GM18505 (cell line): ENCODE measurements around the gene ANKS3.
A peak's percentile ranks its signal among the peaks of the same experiment; 100 is the strongest.

Experiments
- ATAC-seq: cut with Tn5 transposase; IDR thresholded peaks from one replicate; pipeline ENCODE4 v1.9.1; 2021; ENCODE audit not compliant: unreplicated experiment
- POLR2A ChIP-seq: IDR thresholded peaks from 4 replicates; pipeline ENCODE4 v1.6.1; 2011; ENCODE audit warnings: borderline replicate concordance; ENCODE audit not compliant: insufficient read depth, insufficient read length; ENCODE audit errors: extremely low read depth

ANKS3 gene

DNA sequence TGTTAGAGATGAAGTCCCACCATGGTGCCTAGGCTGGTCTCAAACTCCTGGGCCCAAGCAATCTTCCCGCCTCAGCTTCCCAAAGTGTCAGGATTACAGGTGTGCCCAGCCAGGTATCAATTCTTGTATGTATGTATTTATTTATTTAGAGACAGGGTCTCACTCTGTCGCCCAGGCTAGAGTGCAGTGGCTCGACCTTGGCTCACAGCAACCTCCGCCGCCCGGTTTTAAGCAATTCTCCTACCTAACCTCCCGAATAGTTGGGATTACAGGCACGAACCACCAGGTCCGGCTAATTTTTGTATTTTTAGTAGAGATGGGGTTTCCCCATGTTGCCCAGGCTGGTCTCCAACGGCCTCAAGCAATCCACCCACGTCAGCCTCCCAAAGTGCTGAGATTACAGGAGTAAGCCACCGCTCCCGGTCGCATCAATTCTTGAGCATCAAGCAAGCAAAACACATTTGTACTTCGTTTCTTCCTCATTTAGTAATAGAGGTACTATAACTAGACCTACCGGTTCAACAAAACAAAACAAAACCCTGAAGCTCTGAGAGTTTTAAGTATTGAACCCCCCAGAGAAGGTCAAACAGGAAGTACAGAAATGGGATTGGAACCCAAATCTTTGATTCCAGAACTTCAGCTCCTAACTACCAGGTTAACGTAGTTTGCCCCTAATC lies 33.9 kb upstream of the ANKS3 start:
- peak; percentile 4 for ATAC-seq
- TF ChIP-seq POLR2A, result no peak

GRCh38 chr16:4766875-4767628 lies 33.0 kb upstream of the ANKS3 start, which contains the start of gene ZNF500:
TSS of gene ZNF500 (minus strand) at chr16:4767162. CDS start at chr16:4765978, 1,184 bp downstream.
- peak; percentile 85 for ATAC-seq
- peak; percentile 75 for TF ChIP-seq POLR2A

DNA sequence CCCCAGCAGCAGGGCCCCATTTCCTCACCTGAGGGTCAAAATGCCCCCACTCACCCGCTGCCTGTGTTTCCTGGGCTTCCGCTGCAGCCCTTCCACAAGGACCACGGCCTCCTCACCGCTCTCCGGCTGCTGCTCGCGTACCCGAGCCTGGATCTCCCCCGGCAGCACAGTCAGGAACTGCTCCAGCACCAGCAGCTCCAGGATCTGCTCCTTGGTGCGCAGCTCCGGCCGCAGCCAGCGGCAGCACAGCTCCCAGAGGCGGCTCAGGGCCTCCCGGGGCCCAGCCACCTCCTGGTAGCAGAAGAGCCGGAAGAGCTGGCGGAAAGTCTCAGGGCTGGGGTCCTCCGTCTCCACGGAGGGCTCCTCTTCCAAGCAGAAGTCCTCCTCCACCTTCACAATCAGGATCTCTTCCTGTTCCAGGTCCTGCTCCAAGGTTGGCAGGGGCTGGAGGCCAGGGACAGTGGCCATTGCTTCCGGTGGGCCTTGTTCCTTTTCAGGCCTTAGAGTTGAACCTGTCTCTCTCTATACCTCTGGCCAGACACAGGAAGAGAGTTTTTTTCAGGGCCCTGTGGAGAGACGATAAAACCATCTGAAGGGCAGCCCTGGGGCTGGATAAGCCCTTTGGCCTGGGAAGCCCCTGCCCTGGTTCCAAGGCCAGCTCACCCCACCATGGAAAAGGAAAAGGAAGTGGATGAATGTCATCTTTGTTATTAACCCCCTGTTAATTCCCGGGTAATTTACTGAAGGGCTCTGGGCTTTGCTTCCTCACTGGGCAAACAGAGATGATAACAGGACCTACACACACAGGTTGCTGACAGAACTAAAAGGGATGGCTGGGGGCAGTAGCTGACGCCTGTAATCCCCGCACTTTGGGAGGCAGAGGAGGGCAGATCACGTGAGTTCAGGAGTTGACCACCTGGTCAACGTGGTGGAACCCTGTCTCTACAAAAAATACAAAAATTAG lies 31.7 kb upstream of the ANKS3 start:
- ATAC-seq, result no peak
- TF ChIP-seq POLR2A, result no peak

DNA sequence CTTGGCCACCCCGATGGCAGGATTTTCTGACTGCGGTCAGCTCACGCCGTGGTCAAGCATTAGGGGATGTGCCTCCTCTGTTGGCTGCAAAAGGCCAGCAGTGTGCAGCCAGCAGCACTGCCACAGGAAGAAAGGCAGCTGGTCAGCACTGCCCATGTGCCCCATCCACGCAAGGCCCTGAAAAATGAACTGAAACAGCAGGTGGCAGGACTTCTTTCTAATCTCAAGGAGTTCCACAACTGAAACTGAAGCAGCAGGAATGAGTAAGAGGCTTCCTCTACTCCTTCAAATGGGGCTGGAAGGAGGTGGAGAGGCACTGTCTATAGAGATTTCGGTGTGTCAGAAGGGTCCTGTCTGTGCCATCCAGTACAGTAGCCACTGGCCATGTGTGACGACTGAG lies 29.7 kb upstream of the ANKS3 start:
- ATAC-seq, result no peak
- no peak for TF ChIP-seq POLR2A

DNA sequence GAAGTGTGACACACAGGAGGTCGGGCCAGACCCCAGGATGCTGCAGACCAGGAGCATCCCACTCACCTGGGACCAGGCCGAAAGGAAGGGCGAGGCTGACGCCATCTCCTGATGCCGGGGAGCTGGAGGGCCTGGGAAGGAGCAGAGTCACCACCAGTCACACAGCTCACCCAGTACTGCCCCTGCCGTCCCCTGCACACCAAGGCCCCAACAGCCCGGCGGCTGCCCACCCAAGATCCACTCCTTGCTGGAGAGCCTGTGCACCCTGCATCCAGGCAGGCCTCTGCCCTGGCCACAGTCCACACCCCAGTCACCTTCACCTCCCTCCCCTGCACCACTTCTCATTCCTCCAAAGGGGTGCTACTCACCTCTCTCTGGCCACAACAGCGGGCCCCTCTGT lies 28.1 kb upstream of the ANKS3 start:
- ATAC-seq, result no peak
- no peak for TF ChIP-seq POLR2A

GRCh38 chr16:4760221-4760910 lies 26.3 kb upstream of the ANKS3 start:
- ATAC-seq, result no peak
- no peak for TF ChIP-seq POLR2A

DNA sequence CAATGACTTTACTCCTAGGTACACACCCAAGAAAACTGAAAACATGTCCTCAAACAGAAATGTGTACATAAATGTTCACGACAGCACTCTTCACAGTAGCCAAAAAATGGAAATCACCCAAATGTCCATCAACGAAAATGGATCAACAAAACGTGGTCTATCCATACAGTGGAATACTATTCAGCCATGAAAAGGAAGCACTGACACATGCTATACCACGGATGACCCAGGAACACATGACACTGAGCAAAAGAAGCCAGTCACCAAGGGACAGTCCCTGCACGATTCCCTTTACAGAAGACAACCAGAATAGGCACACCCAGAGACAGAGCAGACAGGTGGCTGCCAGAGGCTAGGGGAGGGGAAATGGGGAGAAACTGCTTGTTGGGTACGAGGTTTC lies 21.6 kb upstream of the ANKS3 start:
- ATAC-seq, result no peak
- TF ChIP-seq POLR2A, result no peak

DNA sequence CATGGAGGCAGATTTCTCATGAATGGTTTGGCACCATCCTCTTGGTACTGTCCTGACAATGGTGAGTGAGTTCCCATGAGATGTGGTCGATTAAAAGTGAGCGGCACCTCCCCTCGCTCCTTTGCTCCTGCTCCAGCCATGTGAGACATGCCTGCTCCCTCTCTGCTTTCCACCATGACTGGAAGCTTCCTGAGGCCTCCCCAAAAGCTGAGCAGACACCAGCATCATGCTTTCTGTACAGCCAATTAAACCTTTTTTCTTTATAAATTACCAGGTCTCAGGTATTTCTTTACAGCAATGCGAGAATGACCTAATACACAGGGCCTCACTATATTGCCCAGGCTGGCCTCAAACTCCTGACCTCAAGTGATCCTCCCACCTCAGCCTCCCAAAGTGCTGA lies 20.8 kb upstream of the ANKS3 start:
- no peak for ATAC-seq
- no peak for TF ChIP-seq POLR2A

DNA sequence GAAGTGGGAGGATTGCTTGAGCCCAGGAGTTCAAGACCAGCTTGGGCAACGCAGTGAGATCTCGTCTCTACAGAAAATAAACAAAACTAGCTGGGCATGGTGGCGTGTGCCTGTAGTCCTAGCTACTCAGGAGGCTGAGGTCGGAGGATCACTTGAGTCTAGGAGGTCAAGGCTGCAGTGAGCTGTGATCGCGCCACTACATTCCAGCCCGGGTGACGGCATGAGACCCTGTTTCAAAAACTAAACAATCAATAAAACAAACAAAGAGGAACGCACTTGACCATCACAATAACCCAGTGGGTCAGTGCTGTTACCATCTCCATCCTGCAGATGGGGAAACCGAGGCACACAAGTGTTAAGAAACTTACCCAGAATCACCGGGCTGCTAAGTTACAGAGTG lies 19.2 kb upstream of the ANKS3 start:
- no peak for TF ChIP-seq POLR2A
- ATAC-seq, result no peak

DNA sequence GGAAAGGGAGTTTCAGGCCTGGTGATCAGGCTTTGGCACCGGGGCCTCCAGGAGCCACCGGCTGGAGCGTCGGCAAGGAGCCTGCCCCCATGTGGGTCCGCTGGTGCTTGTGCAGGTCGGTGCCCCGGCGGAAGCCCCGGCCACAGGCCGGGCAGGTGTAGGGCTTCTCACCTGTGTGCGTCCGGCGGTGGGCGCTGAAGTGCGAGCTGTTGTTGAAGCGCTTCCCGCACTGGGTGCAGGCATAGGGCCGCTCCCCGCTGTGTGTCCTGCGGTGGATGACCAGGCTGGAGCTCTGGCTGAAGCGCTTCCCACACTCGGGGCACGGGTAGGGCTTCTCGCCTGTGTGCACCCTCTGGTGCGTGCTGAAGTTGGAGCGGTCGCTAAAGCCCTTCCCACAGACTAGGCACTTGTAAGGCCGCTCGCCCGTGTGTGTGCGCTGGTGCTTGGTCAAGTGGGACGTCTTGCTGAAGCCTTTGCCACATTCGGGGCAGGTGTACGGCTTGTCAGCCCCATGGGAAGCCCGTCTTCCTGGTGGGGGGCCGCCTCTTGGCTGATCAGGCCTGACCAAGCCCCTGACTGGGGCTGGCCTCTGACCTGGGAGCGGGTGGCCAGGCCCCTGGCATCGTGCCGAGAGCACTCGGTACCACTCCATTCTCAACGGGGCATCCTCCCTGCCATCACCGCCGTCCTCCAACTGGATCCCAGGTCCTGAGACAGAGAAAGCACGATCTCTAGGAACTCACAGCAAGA lies 18.5 kb upstream of the ANKS3 start:
- no peak for TF ChIP-seq POLR2A
- no peak for ATAC-seq

DNA sequence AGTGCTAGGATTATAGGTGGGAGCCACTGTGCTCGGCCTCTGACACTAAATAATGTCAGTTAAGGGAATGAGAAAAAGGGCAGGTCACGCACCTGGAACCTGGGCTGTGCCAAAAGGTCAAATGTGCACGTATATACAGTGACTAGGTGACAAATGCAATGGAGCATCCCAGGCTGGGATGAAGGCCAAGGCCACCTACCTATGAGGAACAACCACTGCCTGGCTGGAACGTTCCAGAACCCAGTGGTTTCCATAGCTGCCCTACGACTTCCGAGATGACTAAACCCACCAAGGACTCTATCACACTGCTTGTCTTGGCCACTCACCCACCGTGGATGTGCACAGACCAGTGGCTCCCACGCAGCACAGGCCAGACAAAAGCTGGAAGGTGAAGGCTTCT lies 16.8 kb upstream of the ANKS3 start:
- no peak for ATAC-seq
- no peak for TF ChIP-seq POLR2A

DNA sequence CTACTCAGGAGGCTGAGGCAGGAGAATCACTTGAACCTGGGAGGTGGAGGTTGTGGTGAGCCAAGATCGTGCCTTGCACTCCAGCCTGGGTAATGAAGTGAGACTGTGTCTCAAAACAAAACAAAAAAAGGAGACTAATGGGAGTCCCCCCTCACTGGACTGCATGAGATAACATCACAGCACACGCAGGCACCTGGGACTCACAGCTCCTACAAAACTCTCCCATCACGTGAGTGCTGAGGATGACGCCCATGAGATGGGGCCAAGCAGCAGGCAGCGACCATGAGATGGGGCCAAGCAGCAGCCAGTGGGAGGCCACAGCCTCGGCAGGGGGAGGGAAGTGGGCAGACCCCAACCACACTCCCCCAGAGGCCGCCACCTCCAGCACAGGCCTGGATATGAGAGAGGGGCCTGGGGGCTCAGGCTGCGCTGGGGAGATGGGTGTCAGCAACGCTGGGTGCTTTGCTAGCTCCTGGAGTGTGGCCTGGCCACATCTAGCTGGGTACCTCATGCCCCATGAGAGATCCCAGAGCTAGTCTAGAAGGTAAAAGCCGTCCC lies 15.7 kb upstream of the ANKS3 start:
- ATAC-seq, result peak; percentile 45
- no peak for TF ChIP-seq POLR2A

DNA sequence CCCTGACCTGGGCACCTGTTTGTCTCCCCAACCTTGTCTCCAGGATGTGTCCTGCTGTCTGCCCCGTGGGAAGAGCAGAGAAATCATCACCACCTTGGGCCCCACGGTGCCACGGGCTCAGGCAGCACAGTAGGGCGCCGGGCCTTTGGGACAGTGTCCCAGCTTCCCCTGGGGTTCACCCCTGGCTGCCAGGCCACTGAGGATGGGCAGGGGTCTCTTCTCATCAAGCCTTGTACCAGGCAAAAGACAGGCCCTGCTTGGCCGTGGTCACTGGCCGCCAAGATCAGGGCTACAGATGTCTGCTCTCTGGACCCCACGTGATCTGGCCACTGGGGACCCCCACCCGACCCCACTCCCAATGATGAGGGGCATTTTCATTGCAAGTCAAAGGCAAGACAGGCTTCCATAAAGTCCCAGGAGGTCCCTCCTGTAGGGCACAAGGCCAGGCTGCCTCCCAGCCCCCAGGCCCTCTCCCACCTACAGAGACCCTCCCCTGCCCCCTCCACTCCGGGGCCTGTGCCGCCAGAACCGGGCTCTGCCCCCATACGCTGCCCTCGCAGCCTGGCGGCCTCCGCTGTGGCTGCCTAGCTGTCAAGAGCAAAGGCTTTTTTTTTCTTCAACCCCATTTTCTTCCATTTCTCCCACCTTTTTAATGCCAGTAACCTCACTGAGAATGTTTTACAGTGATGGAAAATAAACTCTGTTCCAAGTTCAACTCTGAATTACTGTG lies 14.8 kb upstream of the ANKS3 start:
- no peak for ATAC-seq
- TF ChIP-seq POLR2A, result no peak
